NCI-H2196 (cell line): ENCODE data around the gene ASH1L.

Experiments
- DNase-seq: peaks from one replicate; lab custom pipeline; 2025; ENCODE audit not compliant: unreplicated experiment; lab: John Stamatoyannopoulos, UW

Gene ASH1L

DNA sequence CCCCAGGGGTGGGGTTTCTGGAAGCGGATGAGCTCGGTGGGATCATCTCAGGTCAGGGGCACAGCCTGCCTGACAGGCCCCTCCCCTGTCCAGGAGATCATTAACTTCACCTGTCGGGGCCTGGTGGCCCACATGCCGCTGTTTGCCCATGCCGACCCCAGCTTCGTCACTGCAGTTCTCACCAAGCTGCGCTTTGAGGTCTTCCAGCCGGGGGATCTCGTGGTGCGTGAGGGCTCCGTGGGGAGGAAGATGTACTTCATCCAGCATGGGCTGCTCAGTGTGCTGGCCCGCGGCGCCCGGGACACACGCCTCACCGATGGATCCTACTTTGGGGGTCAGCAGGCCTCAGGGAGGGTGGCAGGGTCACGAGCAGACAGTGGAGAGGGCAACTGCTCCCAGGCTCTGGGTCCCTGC, 277.0 kb downstream of the ASH1L start:
- DNase-seq = no peak
